HG02943 (cell line): ENCODE results near the gene TIGD7.
A peak's percentile ranks its signal among the peaks of the same experiment; 100 is the strongest.
"Not testable (repeated sequence)": the region's sequence is repeated elsewhere in the genome, so short reads cannot be mapped to it uniquely, and the experiment has no call there.

Experiments used
- ATAC-seq: cut with Tn5 transposase; IDR thresholded peaks from one replicate; pipeline ENCODE4 v1.9.1; 2021; ENCODE audit warnings: mild to moderate bottlenecking, low read depth, moderate library complexity; ENCODE audit not compliant: unreplicated experiment

TIGD7 gene

GRCh38 chr16:3283543-3284447, 21.4 kb downstream of the TIGD7 start:
- ATAC-seq: no peak

- peak; percentile 76 for ATAC-seq
These were observed 22.3 kb downstream of the TIGD7 start, which contains the start of gene ZNF263 for GRCh38 chr16:3282730-3283542. Gene ZNF263 (plus strand): TSS chr16:3283491. CDS start chr16:3283819, 328 bp downstream.

- peak; percentile 25 for ATAC-seq
These were observed 23.0 kb downstream of the TIGD7 start for GRCh38 chr16:3282103-3282729.

GRCh38 chr16:3281222-3281820, 23.9 kb downstream of the TIGD7 start:
- ATAC-seq: no peak

GRCh38 chr16:3276679-3277078, 28.6 kb downstream of the TIGD7 start:
- ATAC-seq: no peak

- ATAC-seq: no peak
These were observed 30.3 kb downstream of the TIGD7 start for GRCh38 chr16:3274947-3275346.

GRCh38 chr16:3274490-3274889, 30.7 kb downstream of the TIGD7 start:
- ATAC-seq: no peak

GRCh38 chr16:3271281-3271680, 33.9 kb downstream of the TIGD7 start:
- not testable (repeated sequence) for ATAC-seq

GRCh38 chr16:3270718-3271117, 34.5 kb downstream of the TIGD7 start:
- ATAC-seq: not testable (repeated sequence)

GRCh38 chr16:3268294-3268693, 36.9 kb downstream of the TIGD7 start:
- no peak for ATAC-seq

- no peak for ATAC-seq
These were observed 38.2 kb downstream of the TIGD7 start for GRCh38 chr16:3266873-3267537.

- peak; percentile 79 for ATAC-seq
These were observed 40.8 kb downstream of the TIGD7 start for GRCh38 chr16:3264137-3265036.

GRCh38 chr16:3262517-3262916, 42.7 kb downstream of the TIGD7 start:
- no peak for ATAC-seq

- ATAC-seq: no peak
These were observed 45.4 kb downstream of the TIGD7 start for GRCh38 chr16:3259836-3260235.

GRCh38 chr16:3256866-3257465, 48.3 kb downstream of the TIGD7 start:
- ATAC-seq: no peak

- ATAC-seq: no peak
These were observed 48.9 kb downstream of the TIGD7 start, which contains the start of gene MEFV for GRCh38 chr16:3256146-3256865. Gene MEFV (minus strand): TSS chr16:3256633. CDS start chr16:3256587, 46 bp downstream.

GRCh38 chr16:3254309-3254708, 50.9 kb downstream of the TIGD7 start:
- ATAC-seq: no peak

GRCh38 chr16:3252967-3253366, 52.3 kb downstream of the TIGD7 start:
- no peak for ATAC-seq
